Dedifferentiated amniotic fluid mesenchymal stem cell (primary cell): ENCODE results near the gene CDKL4.
"Not testable (repeated sequence)": the region's sequence is repeated elsewhere in the genome, so short reads cannot be mapped to it uniquely, and the experiment has no call there.

Experiments
- DNase-seq: peaks from one replicate; pipeline ENCODE4 v3.0.0-alpha.2; 2016; ENCODE audit errors: extremely low spot score

CDKL4 gene

GRCh38 chr2:39232141-39232540 is 11.6 kb downstream of the CDKL4 start:
- DNase-seq: no peak

GRCh38 chr2:39228413-39229209 is 15.2 kb downstream of the CDKL4 start:
- no peak for DNase-seq

- peak; percentile 79 for DNase-seq
Measured at GRCh38 chr2:39227628-39228412, 15.9 kb downstream of the CDKL4 start.

- no peak for DNase-seq
Measured at GRCh38 chr2:39225567-39225966, 18.2 kb downstream of the CDKL4 start.

- DNase-seq: no peak
Measured at GRCh38 chr2:39223909-39224308, 19.9 kb downstream of the CDKL4 start.

GRCh38 chr2:39221459-39221858 is 22.3 kb downstream of the CDKL4 start:
- DNase-seq: no peak

GRCh38 chr2:39220136-39220535 is 23.6 kb downstream of the CDKL4 start:
- DNase-seq: no peak

GRCh38 chr2:39218391-39218790 is 25.4 kb downstream of the CDKL4 start:
- DNase-seq: no peak

- DNase-seq: no peak
Measured at GRCh38 chr2:39217192-39217550, 26.6 kb downstream of the CDKL4 start.

GRCh38 chr2:39216346-39217191 is 27.2 kb downstream of the CDKL4 start:
- no peak for DNase-seq

- DNase-seq: no peak
Measured at GRCh38 chr2:39215545-39215944, 28.2 kb downstream of the CDKL4 start.

GRCh38 chr2:39213015-39213414 is 30.8 kb downstream of the CDKL4 start:
- DNase-seq: no peak

GRCh38 chr2:39210846-39211245 is 32.9 kb downstream of the CDKL4 start:
- no peak for DNase-seq

- no peak for DNase-seq
Measured at GRCh38 chr2:39203382-39203781, 40.4 kb downstream of the CDKL4 start.

GRCh38 chr2:39202639-39203369 is 41.0 kb downstream of the CDKL4 start:
- no peak for DNase-seq

GRCh38 chr2:39197003-39197402 is 46.8 kb downstream of the CDKL4 start:
- DNase-seq: not testable (repeated sequence)

GRCh38 chr2:39194686-39195085 is 49.1 kb downstream of the CDKL4 start:
- no peak for DNase-seq

- DNase-seq: no peak
Measured at GRCh38 chr2:39188960-39189494, 54.7 kb downstream of the CDKL4 start.

GRCh38 chr2:39183673-39184072 is 60.1 kb downstream of the CDKL4 start:
- no peak for DNase-seq

- no peak for DNase-seq
Measured at GRCh38 chr2:39181297-39181696, 62.5 kb downstream of the CDKL4 start.
